OCI-LY7 (cell line): Measurements from ENCODE around the gene ATP2B1. TPM values are rescaled to one million over a fixed set of nuclear protein-coding genes. Genes with fewer than 3 reads are reported as not detected.

Experiments used
- BruUV-seq: library from RNA; stranded (reverse); fragments of 400-500 nt; replicated peaks from 2 replicates; lab custom pipeline; 2021; lab: Mats Ljungman, UMichigan
- CTCF ChIA-PET: fragments of 300-600 bp; sonication (Branson Sonifier 250); formaldehyde crosslinking; loops from one replicate; lab custom pipeline; 2022; ENCODE audit warnings: antibody characterized with exemption; ENCODE audit not compliant: unreplicated experiment; lab: Charles Lee
- POLR2A ChIA-PET: fragments of 300-600 bp; sonication (Branson Sonifier 250); formaldehyde crosslinking; loops from one replicate; lab custom pipeline; 2022; ENCODE audit warnings: antibody characterized with exemption; lab: Charles Lee
- DNase-seq: peaks from one replicate; pipeline ENCODE4 v3.0.0-alpha.2; 2015; ENCODE audit warnings: low spot score
- H2AFZ ChIP-seq: fragments of 200-600 bp; sonication (generic), shearing (Covaris generic); 2 replicates; pipeline ENCODE4 v1.6.1; 2014; ENCODE audit warnings: mild to moderate bottlenecking, antibody characterized with exemption, low read length, moderate library complexity
- H3K27ac ChIP-seq: fragments of 200-600 bp; sonication (generic); 2 replicates; pipeline ENCODE4 v1.5.1; 2014; ENCODE audit warnings: mixed run types, low read depth, mild to moderate bottlenecking, moderate library complexity, low read length, inconsistent platforms; ENCODE audit not compliant: poor library complexity, severe bottlenecking
- H3K36me3 ChIP-seq: fragments of 200-600 bp; sonication (generic); 2 replicates; pipeline ENCODE4 v1.6.1; 2014; ENCODE audit warnings: mild to moderate bottlenecking, antibody characterized with exemption, low read length, moderate library complexity, mixed read lengths; ENCODE audit not compliant: insufficient read depth
- H3K4me1 ChIP-seq: fragments of 200-600 bp; sonication (generic); 2 replicates; pipeline ENCODE4 v1.5.1; 2014; ENCODE audit warnings: mild to moderate bottlenecking, low read length; ENCODE audit not compliant: insufficient read depth, poor library complexity, severe bottlenecking
- H3K4me2 ChIP-seq: fragments of 200-600 bp; sonication (generic); 2 replicates; pipeline ENCODE4 v1.6.1; 2014; ENCODE audit warnings: mild to moderate bottlenecking, low read length
- H3K4me3 ChIP-seq: fragments of 200-600 bp; sonication (generic); 2 replicates; pipeline ENCODE4 v1.5.1; 2014; ENCODE audit warnings: mild to moderate bottlenecking, low read depth, low read length; ENCODE audit not compliant: poor library complexity, severe bottlenecking
- H3K79me2 ChIP-seq: fragments of 200-600 bp; sonication (generic); 2 replicates; pipeline ENCODE4 v1.6.1; 2016; ENCODE audit warnings: low read depth, mild to moderate bottlenecking, low read length, moderate library complexity, mixed read lengths; ENCODE audit not compliant: insufficient read depth
- H3K9me2 ChIP-seq: fragments of 200-600 bp; sonication (generic); 2 replicates; pipeline ENCODE4 v1.6.1; 2016; ENCODE audit warnings: mild to moderate bottlenecking, low read length, mixed read lengths; ENCODE audit not compliant: insufficient read depth
- H3K9me3 ChIP-seq: fragments of 200-600 bp; sonication (generic); 2 replicates; pipeline ENCODE4 v1.6.1; 2014; ENCODE audit warnings: mild to moderate bottlenecking, mixed run types, low read length, mixed read lengths
- H4K20me1 ChIP-seq: fragments of 200-600 bp; sonication (generic); 2 replicates; pipeline ENCODE4 v1.6.1; 2014; ENCODE audit warnings: mild to moderate bottlenecking, antibody characterized with exemption, low read length, moderate library complexity, mixed read lengths; ENCODE audit not compliant: insufficient read depth
- EZH2phosphoT487 ChIP-seq: fragments of 200-600 bp; sonication (generic); IDR thresholded peaks from 2 replicates; pipeline ENCODE4 v1.6.1; 2018; ENCODE audit warnings: low read depth, borderline replicate concordance, mild to moderate bottlenecking, mixed run types, antibody characterized with exemption, low read length, moderate library complexity, mixed read lengths
- intact Hi-C: fragments of 100-400 bp; cut with micrococcal nuclease; formaldehyde crosslinking; loops from one replicate; pipeline ENCODE4 v1.10.0; 2022; ENCODE audit not compliant: unreplicated experiment
- total RNA-seq, 2 experiments: library from RNA; depleted of rRNA in 1 of 2; stranded (reverse); fragments of >200 nt in 1 of 2; shearing (Covaris generic) in 1 of 2; gene quantifications; 2 replicates each; pipeline ENCODE4 v1.2.3, GENCODE V29; 2014 to 2022
- TF ChIP-seq, protein P1 (sequence below): fragments of 200-600 bp; sonication (generic); conservative IDR thresholded peaks from 2 replicates; pipeline ENCODE4 v1.5.1; 2014; ENCODE audit warnings: mild to moderate bottlenecking, antibody characterized with exemption, low read length, moderate library complexity, mixed read lengths

ATP2B1 gene
- total RNA-seq, 2 experiments from 2014 or later, result 58.5 to 74.9 TPM

DNA sequence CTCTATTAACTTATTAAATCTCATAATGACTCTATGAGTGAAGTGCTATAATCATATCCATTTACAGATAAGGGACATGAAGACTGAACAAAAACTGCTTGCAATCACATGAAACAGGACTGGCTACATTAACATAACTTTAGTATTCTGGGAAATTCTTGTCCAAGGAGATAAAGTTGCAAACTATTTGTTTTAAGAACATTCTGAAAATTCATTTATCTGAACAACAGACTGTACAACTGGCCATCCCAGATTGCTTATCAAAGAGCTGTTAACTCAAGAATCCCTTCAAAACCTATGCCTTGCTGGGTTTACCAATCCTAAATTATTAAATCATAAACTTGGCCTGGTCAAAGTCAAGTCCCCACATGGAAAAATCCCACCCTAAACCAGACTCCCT lies 143.6 kb downstream of the ATP2B1 start:
- Histone ChIP-seq H3K27ac (no peak overlapping the region), H3K36me3 (no peaks in the 10 kb centered on the region), H2AFZ (no peak overlapping the region), H3K79me2 (no peaks in the 10 kb centered on the region), H3K9me3 (no peaks in the 10 kb centered on the region), H4K20me1 (no peaks in the 10 kb centered on the region), H3K4me2 (no peak overlapping the region), H3K4me3 (no peak overlapping the region), H3K4me1 (no peaks in the 10 kb centered on the region), H3K9me2 (no peaks in the 10 kb centered on the region)
- BruUV-seq, result no TSS peak
- DNase-seq, result no peak
- intact Hi-C loops, result no loop called here
- ChIA-PET CTCF (no interaction called here), POLR2A (interaction anchor here (0.6 to 0.7 kb wide), 2 partner anchors 575 to 585 kb away, joined by 3 to 4 read pairs; no protein-coding TSS in a partner anchor)
- no peak for TF ChIP-seq EZH2phosphoT487
- TF ChIP-seq, protein P1, sequence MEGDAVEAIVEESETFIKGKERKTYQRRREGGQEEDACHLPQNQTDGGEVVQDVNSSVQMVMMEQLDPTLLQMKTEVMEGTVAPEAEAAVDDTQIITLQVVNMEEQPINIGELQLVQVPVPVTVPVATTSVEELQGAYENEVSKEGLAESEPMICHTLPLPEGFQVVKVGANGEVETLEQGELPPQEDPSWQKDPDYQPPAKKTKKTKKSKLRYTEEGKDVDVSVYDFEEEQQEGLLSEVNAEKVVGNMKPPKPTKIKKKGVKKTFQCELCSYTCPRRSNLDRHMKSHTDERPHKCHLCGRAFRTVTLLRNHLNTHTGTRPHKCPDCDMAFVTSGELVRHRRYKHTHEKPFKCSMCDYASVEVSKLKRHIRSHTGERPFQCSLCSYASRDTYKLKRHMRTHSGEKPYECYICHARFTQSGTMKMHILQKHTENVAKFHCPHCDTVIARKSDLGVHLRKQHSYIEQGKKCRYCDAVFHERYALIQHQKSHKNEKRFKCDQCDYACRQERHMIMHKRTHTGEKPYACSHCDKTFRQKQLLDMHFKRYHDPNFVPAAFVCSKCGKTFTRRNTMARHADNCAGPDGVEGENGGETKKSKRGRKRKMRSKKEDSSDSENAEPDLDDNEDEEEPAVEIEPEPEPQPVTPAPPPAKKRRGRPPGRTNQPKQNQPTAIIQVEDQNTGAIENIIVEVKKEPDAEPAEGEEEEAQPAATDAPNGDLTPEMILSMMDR, result no peak

DNA sequence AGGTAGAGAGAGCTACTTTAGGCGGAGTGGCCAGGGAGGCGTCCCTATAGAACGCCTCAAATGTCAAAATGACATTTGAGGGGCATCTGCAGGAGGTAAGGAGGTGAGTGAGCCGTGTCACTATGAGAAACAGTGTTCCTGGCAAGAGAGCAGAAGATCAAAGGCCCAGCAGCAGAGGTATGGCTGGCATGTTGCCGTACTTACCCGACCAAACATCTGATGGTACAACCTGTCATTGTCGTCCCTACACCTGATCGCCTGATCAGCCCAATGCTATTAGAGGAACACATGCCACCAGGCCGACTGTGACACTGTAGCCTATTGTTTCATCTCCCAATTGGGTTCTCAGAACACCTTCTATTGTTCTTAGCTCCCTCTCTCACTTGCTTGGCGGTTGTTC lies 148.9 kb downstream of the ATP2B1 start:
- TF ChIP-seq, protein P1, result no peak
- H3K9me3 ChIP-seq, result no peaks in the 10 kb centered on the region
- H3K4me1 ChIP-seq, result no peaks in the 10 kb centered on the region
- intact Hi-C loops, result no loop called here
- no peak overlapping the region for H3K4me2 ChIP-seq
- no peak overlapping the region for H3K27ac ChIP-seq
- H3K36me3 ChIP-seq, result no peaks in the 10 kb centered on the region
- POLR2A ChIA-PET, result interaction anchor here (1.1 kb wide), 1 partner anchor 9 kb away, joined by 3 read pairs; no protein-coding TSS in a partner anchor
- no peaks in the 10 kb centered on the region for H4K20me1 ChIP-seq
- BruUV-seq, result no TSS peak
- H3K79me2 ChIP-seq, result no peaks in the 10 kb centered on the region
- H3K9me2 ChIP-seq, result no peaks in the 10 kb centered on the region
- CTCF ChIA-PET, result no interaction called here
- no peak overlapping the region for H2AFZ ChIP-seq
- H3K4me3 ChIP-seq, result no peak overlapping the region
- no peak for DNase-seq

DNA sequence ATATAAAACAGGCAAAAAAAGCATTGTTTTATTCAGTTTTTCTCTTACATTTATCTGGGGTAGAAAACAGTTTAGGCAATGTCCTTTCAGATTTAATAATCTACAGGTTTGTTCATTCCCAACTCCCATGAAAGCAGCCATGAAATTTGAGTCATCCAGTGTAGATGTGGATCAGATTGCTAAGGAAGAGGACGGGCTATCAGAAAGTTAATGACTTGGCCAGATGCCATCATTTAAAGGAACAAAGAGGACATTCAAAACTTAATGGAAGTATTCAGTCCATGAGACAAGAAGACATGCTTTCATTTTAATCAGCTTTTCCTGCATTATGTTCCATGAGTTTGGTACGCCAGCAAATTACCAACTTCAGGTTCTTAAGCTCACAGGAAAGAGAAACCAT lies 151.7 kb downstream of the ATP2B1 start:
- ChIA-PET POLR2A (no interaction called here), CTCF (no interaction called here)
- intact Hi-C loops, result no loop called here
- Histone ChIP-seq H3K4me1 (no peaks in the 10 kb centered on the region), H3K36me3 (no peaks in the 10 kb centered on the region), H3K9me2 (no peaks in the 10 kb centered on the region), H3K27ac (no peak overlapping the region), H3K4me2 (no peak overlapping the region), H3K79me2 (no peaks in the 10 kb centered on the region), H3K4me3 (no peak overlapping the region), H4K20me1 (no peaks in the 10 kb centered on the region), H2AFZ (no peak overlapping the region), H3K9me3 (no peaks in the 10 kb centered on the region)
- BruUV-seq, result no TSS peak
- no peak for DNase-seq
- TF ChIP-seq, protein P1, result no peak
- no peak for TF ChIP-seq EZH2phosphoT487
